Neural cell (in vitro differentiated cells): ENCODE results near the gene HIBADH. TPM values are rescaled to one million over a fixed set of nuclear protein-coding genes. Genes with fewer than 3 reads are reported as not detected.

Experiments used
- H2AFZ ChIP-seq: fragments of 200-600, 300-800 bp; sonication (generic), shearing (Covaris generic); 2 replicates; pipeline ENCODE4 v1.6.0; 2014; ENCODE audit warnings: low read depth, mild to moderate bottlenecking, antibody characterized with exemption, low read length, moderate library complexity
- H3F3A ChIP-seq: fragments of 200-600 bp; shearing (Covaris generic); 2 replicates; pipeline ENCODE4 v1.6.1; 2016; ENCODE audit warnings: mild to moderate bottlenecking, moderate library complexity, mixed read lengths, antibody characterized with exemption, low read length; ENCODE audit not compliant: insufficient read depth, poor library complexity, severe bottlenecking
- H3K27ac ChIP-seq: fragments of 200-600, 300-800 bp; sonication (generic), shearing (Covaris generic); 2 replicates; pipeline ENCODE4 v1.5.1; 2014; ENCODE audit warnings: mild to moderate bottlenecking, low read length, moderate library complexity
- H3K27me3 ChIP-seq: fragments of 300-800, 200-600 bp; sonication (generic), shearing (Covaris generic); 2 replicates; pipeline ENCODE4 v1.6.0; 2014; ENCODE audit warnings: mild to moderate bottlenecking, low read depth, low read length, moderate library complexity; ENCODE audit not compliant: insufficient read depth
- H3K36me3 ChIP-seq: fragments of 300-800, 200-600 bp; sonication (generic), shearing (Covaris generic); 2 replicates; pipeline ENCODE4 v1.5.1; 2014; ENCODE audit warnings: mild to moderate bottlenecking, antibody characterized with exemption, low read length, moderate library complexity; ENCODE audit not compliant: insufficient read depth
- H3K4me2 ChIP-seq: fragments of 300-800, 200-600 bp; sonication (generic), shearing (Covaris generic); 2 replicates; pipeline ENCODE4 v1.6.0; 2014; ENCODE audit warnings: mild to moderate bottlenecking, low read length
- H3K4me3 ChIP-seq: fragments of 300-800, 200-600 bp; sonication (generic), shearing (Covaris generic); 2 replicates; pipeline ENCODE4 v1.5.1; 2014; ENCODE audit warnings: mild to moderate bottlenecking, low read length, moderate library complexity
- H3K79me2 ChIP-seq: fragments of 200-600 bp; shearing (Covaris generic); replicated peaks from 2 replicates; pipeline ENCODE4 v1.6.0; 2014; ENCODE audit warnings: mild to moderate bottlenecking, low read length, moderate library complexity; ENCODE audit not compliant: insufficient read depth
- H3K9ac ChIP-seq: fragments of 300-800, 200-600 bp; sonication (generic), shearing (Covaris generic); 2 replicates; pipeline ENCODE4 v1.6.1; 2016; ENCODE audit warnings: mild to moderate bottlenecking, low read length, mixed read lengths
- H3K9me2 ChIP-seq: fragments of 200-600 bp; shearing (Covaris generic); 2 replicates; pipeline ENCODE4 v1.6.1; 2016; ENCODE audit warnings: mild to moderate bottlenecking, low read length, mixed read lengths; ENCODE audit not compliant: insufficient read depth
- H3K9me3 ChIP-seq: fragments of 200-600, 300-800 bp; sonication (generic), shearing (Covaris generic); 2 replicates; pipeline ENCODE4 v1.6.1; 2016; ENCODE audit warnings: mild to moderate bottlenecking, mixed run types, low read length, moderate library complexity, mixed read lengths
- H4K20me1 ChIP-seq: fragments of 200-600 bp; shearing (Covaris generic); 2 replicates; pipeline ENCODE4 v1.6.1; 2016; ENCODE audit warnings: mild to moderate bottlenecking, mixed run types; ENCODE audit not compliant: insufficient read depth
- EP300 ChIP-seq: fragments of 450-650 bp; conservative IDR thresholded peaks from 2 replicates; pipeline ENCODE4 v1.6.1; 2014; ENCODE audit warnings: antibody characterized with exemption, mild to moderate bottlenecking, moderate library complexity; ENCODE audit not compliant: poor library complexity, severe bottlenecking
- EZH2 ChIP-seq: fragments of 200-600, 300-800 bp; shearing (Covaris generic), sonication (generic); IDR thresholded peaks from 2 replicates; pipeline ENCODE4 v1.6.1; 2014; ENCODE audit warnings: antibody characterized with exemption, low read length, borderline replicate concordance, mild to moderate bottlenecking; ENCODE audit not compliant: insufficient read depth, poor library complexity, severe bottlenecking
- MXI1 ChIP-seq: fragments of 450-650 bp; conservative IDR thresholded peaks from 2 replicates; pipeline ENCODE4 v1.6.1; 2014; ENCODE audit warnings: antibody characterized with exemption, mild to moderate bottlenecking; ENCODE audit not compliant: poor library complexity, severe bottlenecking
- POLR2AphosphoS5 ChIP-seq: IDR thresholded peaks from 2 replicates; pipeline ENCODE4 v1.6.1; 2012
- RAD21 ChIP-seq: fragments of 450-650 bp; conservative IDR thresholded peaks from 2 replicates; pipeline ENCODE4 v1.6.1; 2014; ENCODE audit warnings: antibody characterized with exemption, mild to moderate bottlenecking, moderate library complexity
- SMC3 ChIP-seq: fragments of 450-650 bp; conservative IDR thresholded peaks from 2 replicates; pipeline ENCODE4 v1.6.1; 2014; ENCODE audit warnings: antibody characterized with exemption, mild to moderate bottlenecking, moderate library complexity; ENCODE audit not compliant: poor library complexity
- TAF1 ChIP-seq: IDR thresholded peaks from 2 replicates; pipeline ENCODE4 v1.6.1; 2012; ENCODE audit warnings: low read depth
- polyA plus RNA-seq: library from polyadenylated mRNA; depleted of rRNA; stranded (reverse); fragments of >200 nt; gene quantifications from 2 replicates; pipeline ENCODE4 v1.2.3, GENCODE V29; 2014
- TF ChIP-seq, protein P1 (sequence below): IDR thresholded peaks from 2 replicates; pipeline ENCODE4 v1.6.1; 2012; ENCODE audit warnings: borderline replicate concordance
- TF ChIP-seq, protein P2 (sequence below): fragments of 450-650 bp; IDR thresholded peaks from 2 replicates; pipeline ENCODE4 v1.5.1; 2014; ENCODE audit warnings: antibody characterized with exemption, mild to moderate bottlenecking, moderate library complexity; ENCODE audit not compliant: poor library complexity, severe bottlenecking

The HIBADH gene
- polyA plus RNA-seq, 1 donor from 2014 or later: 14.4 TPM

DNA sequence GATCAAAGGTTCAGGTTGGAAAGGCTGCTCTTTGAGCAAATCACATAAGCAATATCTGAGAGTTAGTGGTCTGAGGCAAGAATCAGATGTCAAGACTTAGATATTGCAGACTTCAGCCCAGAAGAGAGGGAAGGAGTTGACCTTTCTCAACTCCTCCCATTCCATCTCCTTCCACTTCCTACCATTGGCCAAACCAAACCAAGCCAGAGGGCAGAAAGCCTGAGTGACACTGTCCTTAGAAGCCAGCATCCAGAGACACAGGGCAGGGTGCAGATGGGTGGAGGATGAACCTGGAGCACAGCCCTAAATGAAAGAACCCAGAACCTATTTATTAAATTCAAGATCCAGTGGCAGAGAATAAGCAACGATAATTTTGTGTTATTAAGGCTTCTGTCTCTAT is 180.5 kb downstream of the HIBADH start:
- H3K27ac ChIP-seq: no peak overlapping the region
- H3K4me2 ChIP-seq: no peak overlapping the region
- no peaks in the 10 kb centered on the region for H3K9me3 ChIP-seq
- no peaks in the 10 kb centered on the region for H3K36me3 ChIP-seq
- TF ChIP-seq EZH2: no peak
- TF ChIP-seq, protein P1, sequence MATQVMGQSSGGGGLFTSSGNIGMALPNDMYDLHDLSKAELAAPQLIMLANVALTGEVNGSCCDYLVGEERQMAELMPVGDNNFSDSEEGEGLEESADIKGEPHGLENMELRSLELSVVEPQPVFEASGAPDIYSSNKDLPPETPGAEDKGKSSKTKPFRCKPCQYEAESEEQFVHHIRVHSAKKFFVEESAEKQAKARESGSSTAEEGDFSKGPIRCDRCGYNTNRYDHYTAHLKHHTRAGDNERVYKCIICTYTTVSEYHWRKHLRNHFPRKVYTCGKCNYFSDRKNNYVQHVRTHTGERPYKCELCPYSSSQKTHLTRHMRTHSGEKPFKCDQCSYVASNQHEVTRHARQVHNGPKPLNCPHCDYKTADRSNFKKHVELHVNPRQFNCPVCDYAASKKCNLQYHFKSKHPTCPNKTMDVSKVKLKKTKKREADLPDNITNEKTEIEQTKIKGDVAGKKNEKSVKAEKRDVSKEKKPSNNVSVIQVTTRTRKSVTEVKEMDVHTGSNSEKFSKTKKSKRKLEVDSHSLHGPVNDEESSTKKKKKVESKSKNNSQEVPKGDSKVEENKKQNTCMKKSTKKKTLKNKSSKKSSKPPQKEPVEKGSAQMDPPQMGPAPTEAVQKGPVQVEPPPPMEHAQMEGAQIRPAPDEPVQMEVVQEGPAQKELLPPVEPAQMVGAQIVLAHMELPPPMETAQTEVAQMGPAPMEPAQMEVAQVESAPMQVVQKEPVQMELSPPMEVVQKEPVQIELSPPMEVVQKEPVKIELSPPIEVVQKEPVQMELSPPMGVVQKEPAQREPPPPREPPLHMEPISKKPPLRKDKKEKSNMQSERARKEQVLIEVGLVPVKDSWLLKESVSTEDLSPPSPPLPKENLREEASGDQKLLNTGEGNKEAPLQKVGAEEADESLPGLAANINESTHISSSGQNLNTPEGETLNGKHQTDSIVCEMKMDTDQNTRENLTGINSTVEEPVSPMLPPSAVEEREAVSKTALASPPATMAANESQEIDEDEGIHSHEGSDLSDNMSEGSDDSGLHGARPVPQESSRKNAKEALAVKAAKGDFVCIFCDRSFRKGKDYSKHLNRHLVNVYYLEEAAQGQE: no peak
- no peak for TF ChIP-seq MXI1
- TF ChIP-seq SMC3: no peak
- no peak for TF ChIP-seq RAD21
- no peak for TF ChIP-seq POLR2AphosphoS5
- TF ChIP-seq TAF1: no peak
- no peak for TF ChIP-seq EP300
- TF ChIP-seq, protein P2, sequence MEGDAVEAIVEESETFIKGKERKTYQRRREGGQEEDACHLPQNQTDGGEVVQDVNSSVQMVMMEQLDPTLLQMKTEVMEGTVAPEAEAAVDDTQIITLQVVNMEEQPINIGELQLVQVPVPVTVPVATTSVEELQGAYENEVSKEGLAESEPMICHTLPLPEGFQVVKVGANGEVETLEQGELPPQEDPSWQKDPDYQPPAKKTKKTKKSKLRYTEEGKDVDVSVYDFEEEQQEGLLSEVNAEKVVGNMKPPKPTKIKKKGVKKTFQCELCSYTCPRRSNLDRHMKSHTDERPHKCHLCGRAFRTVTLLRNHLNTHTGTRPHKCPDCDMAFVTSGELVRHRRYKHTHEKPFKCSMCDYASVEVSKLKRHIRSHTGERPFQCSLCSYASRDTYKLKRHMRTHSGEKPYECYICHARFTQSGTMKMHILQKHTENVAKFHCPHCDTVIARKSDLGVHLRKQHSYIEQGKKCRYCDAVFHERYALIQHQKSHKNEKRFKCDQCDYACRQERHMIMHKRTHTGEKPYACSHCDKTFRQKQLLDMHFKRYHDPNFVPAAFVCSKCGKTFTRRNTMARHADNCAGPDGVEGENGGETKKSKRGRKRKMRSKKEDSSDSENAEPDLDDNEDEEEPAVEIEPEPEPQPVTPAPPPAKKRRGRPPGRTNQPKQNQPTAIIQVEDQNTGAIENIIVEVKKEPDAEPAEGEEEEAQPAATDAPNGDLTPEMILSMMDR: no peak
- H4K20me1 ChIP-seq: no peaks in the 10 kb centered on the region
- H3K79me2 ChIP-seq: no peaks in the 10 kb centered on the region
- no peaks in the 10 kb centered on the region for H3K27me3 ChIP-seq
- H3K9ac ChIP-seq: no peak overlapping the region
- no peak overlapping the region for H3K4me3 ChIP-seq
- no peaks in the 10 kb centered on the region for H3F3A ChIP-seq
- H2AFZ ChIP-seq: no peak overlapping the region
- no peaks in the 10 kb centered on the region for H3K9me2 ChIP-seq

DNA sequence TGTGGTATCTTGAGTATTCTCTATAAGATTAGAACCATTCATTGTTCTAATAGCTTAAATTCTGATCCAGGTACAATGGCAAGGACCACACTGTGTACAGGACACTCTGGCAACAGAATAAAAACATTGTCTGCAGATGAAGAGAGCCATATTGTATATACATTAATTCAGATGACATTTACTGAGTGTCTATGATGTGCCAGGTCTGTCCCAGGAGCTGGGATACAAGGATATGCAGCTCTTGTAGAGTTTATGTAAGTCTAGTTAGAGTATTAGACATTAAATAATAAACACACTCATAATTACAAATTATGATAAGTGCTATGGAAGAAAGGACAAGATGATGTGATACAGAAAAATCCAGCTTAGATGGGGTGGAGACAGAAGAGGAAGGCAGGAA is 184.1 kb downstream of the HIBADH start:
- H3K79me2 ChIP-seq: no peaks in the 10 kb centered on the region
- no peaks in the 10 kb centered on the region for H3K9me3 ChIP-seq
- no peak overlapping the region for H3K4me2 ChIP-seq
- no peaks in the 10 kb centered on the region for H3K36me3 ChIP-seq
- no peak overlapping the region for H2AFZ ChIP-seq
- H3F3A ChIP-seq: no peaks in the 10 kb centered on the region
- TF ChIP-seq RAD21: no peak
- TF ChIP-seq TAF1: no peak
- TF ChIP-seq, protein P1: no peak
- no peak for TF ChIP-seq EZH2
- TF ChIP-seq EP300: no peak
- TF ChIP-seq POLR2AphosphoS5: no peak
- TF ChIP-seq MXI1: no peak
- no peak for TF ChIP-seq SMC3
- TF ChIP-seq, protein P2: no peak
- H3K9me2 ChIP-seq: no peaks in the 10 kb centered on the region
- no peak overlapping the region for H3K27ac ChIP-seq
- H4K20me1 ChIP-seq: no peaks in the 10 kb centered on the region
- no peak overlapping the region for H3K9ac ChIP-seq
- no peak overlapping the region for H3K4me3 ChIP-seq
- no peaks in the 10 kb centered on the region for H3K27me3 ChIP-seq
